WTC11 (cell line): ENCODE measurements around the gene BFSP2. TPM values are rescaled to one million over a fixed set of nuclear protein-coding genes. Genes with fewer than 3 reads are reported as not detected.

Source experiments
- ATAC-seq: fragments of 200-7000 bp; cut with Tn5 transposase; 2 replicates; pipeline ENCODE4 v1.10.0; 2021; ENCODE audit warnings: mild to moderate bottlenecking, moderate library complexity
- CTCF ChIA-PET: fragments of 300-600 bp; sonication (Branson Sonifier 250); formaldehyde crosslinking; loops from one replicate; lab custom pipeline; 2021; ENCODE audit warnings: antibody characterized with exemption; lab: Charles Lee
- POLR2A ChIA-PET: fragments of 350-600 bp; sonication (Branson Sonifier 250); formaldehyde crosslinking; loops from one replicate; lab custom pipeline; 2021; ENCODE audit warnings: antibody characterized with exemption; lab: Charles Lee
- DNase-seq: peaks from one replicate; pipeline ENCODE4 v3.0.0; 2021; ENCODE audit warnings: low spot score
- H3K27ac Mint-ChIP-seq: 2 replicates; pipeline ENCODE4 v1.8.0; 2021; ENCODE audit warnings: mixed read lengths
- H3K27me3 Mint-ChIP-seq: 2 replicates; pipeline ENCODE4 v1.8.0; 2021; ENCODE audit warnings: low read depth, mild to moderate bottlenecking, moderate library complexity, mixed read lengths
- H3K36me3 Mint-ChIP-seq: 2 replicates; pipeline ENCODE4 v1.8.0; 2021; ENCODE audit warnings: mixed read lengths
- H3K4me1 Mint-ChIP-seq: 2 replicates; pipeline ENCODE4 v1.8.0; 2022; ENCODE audit warnings: mixed read lengths
- H3K4me3 Mint-ChIP-seq: 2 replicates; pipeline ENCODE4 v1.8.0; 2021; ENCODE audit warnings: mild to moderate bottlenecking, moderate library complexity, mixed read lengths
- H3K9me3 Mint-ChIP-seq: 2 replicates; pipeline ENCODE4 v1.8.0; 2021; ENCODE audit warnings: mixed read lengths
- E2F4 ChIP-seq: sonication (generic); formaldehyde crosslinking; IDR thresholded peaks from 2 replicates; pipeline ENCODE4 v1.8.1; 2022; ENCODE audit warnings: low read depth, mild to moderate bottlenecking, moderate library complexity, missing genetic modification reagents, borderline replicate concordance
- FOXK1 ChIP-seq: sonication (generic); formaldehyde crosslinking; IDR thresholded peaks from 2 replicates; pipeline ENCODE4 v1.8.0; 2022; ENCODE audit warnings: mild to moderate bottlenecking, moderate library complexity, missing genetic modification reagents
- IRF1 ChIP-seq: sonication (generic); formaldehyde crosslinking; IDR thresholded peaks from 2 replicates; pipeline ENCODE4 v1.8.0; 2023; ENCODE audit warnings: missing genetic modification reagents
- KAT7 ChIP-seq: sonication (generic); formaldehyde crosslinking; IDR thresholded peaks from 2 replicates; pipeline ENCODE4 v1.8.1; 2023; ENCODE audit warnings: missing genetic modification reagents, mild to moderate bottlenecking, borderline replicate concordance
- RELA ChIP-seq: sonication (generic); formaldehyde crosslinking; IDR thresholded peaks from 2 replicates; pipeline ENCODE4 v1.8.1; 2022; ENCODE audit warnings: missing genetic modification reagents, mild to moderate bottlenecking, borderline replicate concordance
- SOX15 ChIP-seq: fragments of 250-450 bp; sonication (Bioruptor Pico); IDR thresholded peaks from 2 replicates; pipeline ENCODE4 v1.9.0; 2021; ENCODE audit warnings: mild to moderate bottlenecking
- ZNF512 ChIP-seq: sonication (generic); formaldehyde crosslinking; IDR thresholded peaks from 2 replicates; pipeline ENCODE4 v1.8.1; 2022; ENCODE audit warnings: missing genetic modification reagents, borderline replicate concordance
- total RNA-seq: library from RNA; stranded (reverse); gene quantifications from 3 replicates; pipeline ENCODE4 v1.2.3, GENCODE V29; 2021
- TF ChIP-seq, protein P1 (sequence below): sonication (generic); formaldehyde crosslinking; IDR thresholded peaks from 2 replicates; pipeline ENCODE4 v1.8.0; 2022; ENCODE audit warnings: mild to moderate bottlenecking, missing genetic modification reagents
- TF ChIP-seq, protein P2 (sequence below): fragments of 250-450 bp; sonication (Bioruptor Pico); IDR thresholded peaks from 2 replicates; pipeline ENCODE4 v1.9.0; 2021; ENCODE audit warnings: mild to moderate bottlenecking, borderline replicate concordance
- TF ChIP-seq, protein P3 (sequence below): sonication (generic); formaldehyde crosslinking; IDR thresholded peaks from 2 replicates; pipeline ENCODE4 v1.8.1; 2022; ENCODE audit warnings: mild to moderate bottlenecking, moderate library complexity, missing genetic modification reagents
- TF ChIP-seq, protein P4 (sequence below): fragments of 200-600 bp; IDR thresholded peaks from 2 replicates; pipeline ENCODE4 v1.8.0; 2022; ENCODE audit warnings: antibody characterized with exemption

The BFSP2 gene
- total RNA-seq, 1 experiment from 2014 or later: not detected

- Mint-ChIP-seq H3K27ac (peak overlapping the region; percentile 55), H3K27me3 (peaks cover 4% of the 10 kb centered on the region; the same call in 1 of the 2 replicates), H3K4me3 (no peak overlapping the region), H3K4me1 (peaks cover 49% of the 10 kb centered on the region), H3K9me3 (peaks cover 35% of the 10 kb centered on the region), H3K36me3 (peaks cover 23% of the 10 kb centered on the region)
- ChIA-PET POLR2A (interaction anchor here (1.0 to 1.1 kb wide), 2 partner anchors 84 to 172 kb away, joined by 3 to 5 read pairs; partner anchors contain the start of gene TOPBP1), CTCF (interaction anchor here (1.0 to 1.6 kb wide), 8 partner anchors 11 to 89 kb away, joined by 3 to 14 read pairs (median 4); partner anchors contain the start of gene CDV3)
- TF ChIP-seq, protein P1, sequence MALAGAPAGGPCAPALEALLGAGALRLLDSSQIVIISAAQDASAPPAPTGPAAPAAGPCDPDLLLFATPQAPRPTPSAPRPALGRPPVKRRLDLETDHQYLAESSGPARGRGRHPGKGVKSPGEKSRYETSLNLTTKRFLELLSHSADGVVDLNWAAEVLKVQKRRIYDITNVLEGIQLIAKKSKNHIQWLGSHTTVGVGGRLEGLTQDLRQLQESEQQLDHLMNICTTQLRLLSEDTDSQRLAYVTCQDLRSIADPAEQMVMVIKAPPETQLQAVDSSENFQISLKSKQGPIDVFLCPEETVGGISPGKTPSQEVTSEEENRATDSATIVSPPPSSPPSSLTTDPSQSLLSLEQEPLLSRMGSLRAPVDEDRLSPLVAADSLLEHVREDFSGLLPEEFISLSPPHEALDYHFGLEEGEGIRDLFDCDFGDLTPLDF (CRISPR knock-in tag): no peak
- TF ChIP-seq E2F4: no peak
- no peak for TF ChIP-seq KAT7 (CRISPR knock-in tag)
- no peak for TF ChIP-seq SOX15 (CRISPR knock-in tag)
- TF ChIP-seq RELA (CRISPR knock-in tag): no peak
- TF ChIP-seq ZNF512: no peak
- TF ChIP-seq, protein P2, sequence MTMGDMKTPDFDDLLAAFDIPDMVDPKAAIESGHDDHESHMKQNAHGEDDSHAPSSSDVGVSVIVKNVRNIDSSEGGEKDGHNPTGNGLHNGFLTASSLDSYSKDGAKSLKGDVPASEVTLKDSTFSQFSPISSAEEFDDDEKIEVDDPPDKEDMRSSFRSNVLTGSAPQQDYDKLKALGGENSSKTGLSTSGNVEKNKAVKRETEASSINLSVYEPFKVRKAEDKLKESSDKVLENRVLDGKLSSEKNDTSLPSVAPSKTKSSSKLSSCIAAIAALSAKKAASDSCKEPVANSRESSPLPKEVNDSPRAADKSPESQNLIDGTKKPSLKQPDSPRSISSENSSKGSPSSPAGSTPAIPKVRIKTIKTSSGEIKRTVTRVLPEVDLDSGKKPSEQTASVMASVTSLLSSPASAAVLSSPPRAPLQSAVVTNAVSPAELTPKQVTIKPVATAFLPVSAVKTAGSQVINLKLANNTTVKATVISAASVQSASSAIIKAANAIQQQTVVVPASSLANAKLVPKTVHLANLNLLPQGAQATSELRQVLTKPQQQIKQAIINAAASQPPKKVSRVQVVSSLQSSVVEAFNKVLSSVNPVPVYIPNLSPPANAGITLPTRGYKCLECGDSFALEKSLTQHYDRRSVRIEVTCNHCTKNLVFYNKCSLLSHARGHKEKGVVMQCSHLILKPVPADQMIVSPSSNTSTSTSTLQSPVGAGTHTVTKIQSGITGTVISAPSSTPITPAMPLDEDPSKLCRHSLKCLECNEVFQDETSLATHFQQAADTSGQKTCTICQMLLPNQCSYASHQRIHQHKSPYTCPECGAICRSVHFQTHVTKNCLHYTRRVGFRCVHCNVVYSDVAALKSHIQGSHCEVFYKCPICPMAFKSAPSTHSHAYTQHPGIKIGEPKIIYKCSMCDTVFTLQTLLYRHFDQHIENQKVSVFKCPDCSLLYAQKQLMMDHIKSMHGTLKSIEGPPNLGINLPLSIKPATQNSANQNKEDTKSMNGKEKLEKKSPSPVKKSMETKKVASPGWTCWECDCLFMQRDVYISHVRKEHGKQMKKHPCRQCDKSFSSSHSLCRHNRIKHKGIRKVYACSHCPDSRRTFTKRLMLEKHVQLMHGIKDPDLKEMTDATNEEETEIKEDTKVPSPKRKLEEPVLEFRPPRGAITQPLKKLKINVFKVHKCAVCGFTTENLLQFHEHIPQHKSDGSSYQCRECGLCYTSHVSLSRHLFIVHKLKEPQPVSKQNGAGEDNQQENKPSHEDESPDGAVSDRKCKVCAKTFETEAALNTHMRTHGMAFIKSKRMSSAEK (CRISPR knock-in tag): no peak
- TF ChIP-seq IRF1: no peak
- TF ChIP-seq, protein P3, sequence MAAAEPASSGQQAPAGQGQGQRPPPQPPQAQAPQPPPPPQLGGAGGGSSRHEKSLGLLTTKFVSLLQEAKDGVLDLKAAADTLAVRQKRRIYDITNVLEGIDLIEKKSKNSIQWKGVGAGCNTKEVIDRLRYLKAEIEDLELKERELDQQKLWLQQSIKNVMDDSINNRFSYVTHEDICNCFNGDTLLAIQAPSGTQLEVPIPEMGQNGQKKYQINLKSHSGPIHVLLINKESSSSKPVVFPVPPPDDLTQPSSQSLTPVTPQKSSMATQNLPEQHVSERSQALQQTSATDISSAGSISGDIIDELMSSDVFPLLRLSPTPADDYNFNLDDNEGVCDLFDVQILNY: no peak
- TF ChIP-seq FOXK1 (CRISPR knock-in tag): no peak
- TF ChIP-seq, protein P4, sequence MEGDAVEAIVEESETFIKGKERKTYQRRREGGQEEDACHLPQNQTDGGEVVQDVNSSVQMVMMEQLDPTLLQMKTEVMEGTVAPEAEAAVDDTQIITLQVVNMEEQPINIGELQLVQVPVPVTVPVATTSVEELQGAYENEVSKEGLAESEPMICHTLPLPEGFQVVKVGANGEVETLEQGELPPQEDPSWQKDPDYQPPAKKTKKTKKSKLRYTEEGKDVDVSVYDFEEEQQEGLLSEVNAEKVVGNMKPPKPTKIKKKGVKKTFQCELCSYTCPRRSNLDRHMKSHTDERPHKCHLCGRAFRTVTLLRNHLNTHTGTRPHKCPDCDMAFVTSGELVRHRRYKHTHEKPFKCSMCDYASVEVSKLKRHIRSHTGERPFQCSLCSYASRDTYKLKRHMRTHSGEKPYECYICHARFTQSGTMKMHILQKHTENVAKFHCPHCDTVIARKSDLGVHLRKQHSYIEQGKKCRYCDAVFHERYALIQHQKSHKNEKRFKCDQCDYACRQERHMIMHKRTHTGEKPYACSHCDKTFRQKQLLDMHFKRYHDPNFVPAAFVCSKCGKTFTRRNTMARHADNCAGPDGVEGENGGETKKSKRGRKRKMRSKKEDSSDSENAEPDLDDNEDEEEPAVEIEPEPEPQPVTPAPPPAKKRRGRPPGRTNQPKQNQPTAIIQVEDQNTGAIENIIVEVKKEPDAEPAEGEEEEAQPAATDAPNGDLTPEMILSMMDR: no peak
- ATAC-seq: peak; percentile 79
- DNase-seq: peak; percentile 26
Observed at GRCh38 chr3:133489466-133490085, 89.7 kb downstream of the BFSP2 start.
